IMR-90 (cell line): Measurements from ENCODE around the gene DDX50. TPM values are rescaled to one million over a fixed set of nuclear protein-coding genes. Genes with fewer than 3 reads are reported as not detected.

Experiments used
- ATAC-seq: fragments of 200-7000 bp; cut with Tn5 transposase; 2 replicates; pipeline ENCODE4 v1.9.1; 2020; ENCODE audit warnings: low read depth, mild to moderate bottlenecking, moderate library complexity
- BruUV-seq: library from RNA; stranded (reverse); fragments of 400-500 nt; replicated peaks from 2 replicates; lab custom pipeline; 2021; lab: Mats Ljungman, UMichigan
- CTCF ChIA-PET: fragments of 300-600 bp; formaldehyde crosslinking; extraction: SDS; loops from one replicate; lab custom pipeline; 2021; ENCODE audit warnings: antibody characterized with exemption; lab: Yijun Ruan, JAX
- POLR2A ChIA-PET: fragments of 300-600 bp; sonication (Branson Sonifier 250); formaldehyde crosslinking; loops from one replicate; lab custom pipeline; 2022; ENCODE audit warnings: antibody characterized with exemption; ENCODE audit not compliant: unreplicated experiment; lab: Charles Lee
- DNase-seq: peaks from one replicate; pipeline ENCODE4 v3.0.0; 2013
- H2AFZ ChIP-seq: replicated peaks from 2 replicates; pipeline ENCODE3; 2013; ENCODE audit warnings: low read length, mild to moderate bottlenecking; ENCODE audit not compliant: poor library complexity
- H2AK5ac ChIP-seq: 2 replicates; pipeline ENCODE4 v1.6.1; 2013; ENCODE audit warnings: low read depth, low read length, inconsistent platforms
- H2AK9ac ChIP-seq: replicated peaks from 2 replicates; pipeline ENCODE3; 2013; ENCODE audit warnings: mild to moderate bottlenecking, low read depth, low read length, moderate library complexity; ENCODE audit not compliant: poor library complexity
- H2BK120ac ChIP-seq: 2 replicates; pipeline ENCODE4 v1.6.1; 2013; ENCODE audit warnings: low read depth, low read length, inconsistent platforms
- H2BK15ac ChIP-seq: 3 replicates; pipeline ENCODE4 v1.6.1; 2013; ENCODE audit warnings: low read depth, low read length, inconsistent platforms
- H2BK20ac ChIP-seq: 2 replicates; pipeline ENCODE4 v1.6.1; 2013; ENCODE audit warnings: low read depth, mild to moderate bottlenecking, inconsistent platforms, low read length, moderate library complexity
- H2BK5ac ChIP-seq: 2 replicates; pipeline ENCODE4 v1.6.1; 2013; ENCODE audit warnings: mild to moderate bottlenecking, low read depth, low read length, inconsistent platforms; ENCODE audit not compliant: poor library complexity, severe bottlenecking
- H3K14ac ChIP-seq: replicated peaks from 2 replicates; pipeline ENCODE4 v1.6.1; 2013; ENCODE audit warnings: low read depth, low read length, inconsistent platforms
- H3K18ac ChIP-seq: 2 replicates; pipeline ENCODE4 v1.6.1; 2013; ENCODE audit warnings: low read depth, low read length, control low read depth
- H3K23ac ChIP-seq: 2 replicates; pipeline ENCODE4 v1.6.1; 2013; ENCODE audit warnings: low read depth, low read length, inconsistent platforms
- H3K27ac ChIP-seq: 2 replicates; pipeline ENCODE4 v1.5.1; 2013; ENCODE audit warnings: mild to moderate bottlenecking, control low read depth, low read length; ENCODE audit not compliant: insufficient read depth
- H3K27me3 ChIP-seq: 2 replicates; pipeline ENCODE4 v1.6.1; 2013; ENCODE audit warnings: low read length; ENCODE audit not compliant: control insufficient read depth, insufficient read depth
- H3K36me3 ChIP-seq: 2 replicates; pipeline ENCODE4 v1.6.1; 2013; ENCODE audit warnings: low read length, mixed read lengths; ENCODE audit not compliant: control insufficient read depth, insufficient read depth
- H3K4ac ChIP-seq: 2 replicates; pipeline ENCODE4 v1.6.1; 2013; ENCODE audit warnings: low read depth, low read length, inconsistent platforms
- H3K4me1 ChIP-seq: 2 replicates; pipeline ENCODE4 v1.6.1; 2013; ENCODE audit warnings: low read length, mixed read lengths; ENCODE audit not compliant: control insufficient read depth, insufficient read depth
- H3K4me2 ChIP-seq: 2 replicates; pipeline ENCODE4 v1.6.1; 2013; ENCODE audit warnings: low read depth, mild to moderate bottlenecking, control low read depth, low read length, moderate library complexity
- H3K4me3 ChIP-seq: 2 replicates; pipeline ENCODE4 v1.5.1; 2013; ENCODE audit warnings: low read depth, mild to moderate bottlenecking, control low read depth, low read length, moderate library complexity; ENCODE audit not compliant: insufficient read depth
- H3K56ac ChIP-seq: 2 replicates; pipeline ENCODE4 v1.6.1; 2013; ENCODE audit warnings: low read length, inconsistent platforms; ENCODE audit not compliant: insufficient read depth; ENCODE audit errors: extremely low read depth
- H3K79me1 ChIP-seq, 2 experiments: 2 replicates each; pipeline ENCODE4 v1.6.1; 2013; ENCODE audit warnings: low read length in 2 of 2, inconsistent platforms in 1 of 2, low read depth in 1 of 2
- H3K9ac ChIP-seq: 2 replicates; pipeline ENCODE4 v1.6.1; 2013; ENCODE audit warnings: low read depth, low read length, control low read depth
- H3K9me1 ChIP-seq: 2 replicates; pipeline ENCODE4 v1.6.1; 2013; ENCODE audit warnings: low read length, inconsistent platforms; ENCODE audit not compliant: insufficient read depth
- H3K9me3 ChIP-seq: 2 replicates; pipeline ENCODE4 v1.6.1; 2013; ENCODE audit warnings: low read length; ENCODE audit not compliant: control insufficient read depth, insufficient read depth
- H4K20me1 ChIP-seq: 2 replicates; pipeline ENCODE4 v1.6.1; 2013; ENCODE audit warnings: low read length, inconsistent platforms; ENCODE audit not compliant: insufficient read depth
- H4K5ac ChIP-seq: 2 replicates; pipeline ENCODE4 v1.6.1; 2013; ENCODE audit warnings: mild to moderate bottlenecking, low read depth, low read length, control low read depth
- H4K8ac ChIP-seq, 2 experiments: 2 replicates each; pipeline ENCODE4 v1.6.1; 2013; ENCODE audit warnings: low read depth in 2 of 2, low read length in 2 of 2, control low read depth in 1 of 2, inconsistent platforms in 1 of 2
- H4K91ac ChIP-seq: 2 replicates; pipeline ENCODE4 v1.6.1; 2013; ENCODE audit warnings: low read depth, low read length, inconsistent platforms; ENCODE audit not compliant: insufficient read depth
- BHLHE40 ChIP-seq: fragments of 150-350 bp; IDR thresholded peaks from 2 replicates; pipeline ENCODE4 v1.6.1; 2016; ENCODE audit warnings: mild to moderate bottlenecking, low read depth, low read length
- CEBPB ChIP-seq: IDR thresholded peaks from 2 replicates; pipeline ENCODE4 v1.6.1; 2012; ENCODE audit warnings: low read depth, low read length, improper control_type of control experiment
- CHD1 ChIP-seq: IDR thresholded peaks from 2 replicates; pipeline ENCODE4 v1.6.1; 2012; ENCODE audit warnings: low read depth, low read length, improper control_type of control experiment
- CTCF ChIP-seq: conservative IDR thresholded peaks from 2 replicates; pipeline ENCODE4 v1.5.1; 2012; ENCODE audit warnings: mild to moderate bottlenecking, low read depth, low read length, improper control_type of control experiment
- FOS ChIP-seq: fragments of 150-350 bp; IDR thresholded peaks from 2 replicates; pipeline ENCODE4 v1.6.1; 2016; ENCODE audit warnings: low read depth, low read length
- MAFK ChIP-seq: IDR thresholded peaks from 2 replicates; pipeline ENCODE4 v1.6.1; 2012; ENCODE audit warnings: low read depth, low read length, improper control_type of control experiment
- MAZ ChIP-seq: IDR thresholded peaks from 2 replicates; pipeline ENCODE4 v1.6.1; 2012; ENCODE audit warnings: low read depth, mild to moderate bottlenecking, low read length, improper control_type of control experiment, moderate library complexity, borderline replicate concordance
- MXI1 ChIP-seq: IDR thresholded peaks from 2 replicates; pipeline ENCODE4 v1.6.1; 2012; ENCODE audit warnings: low read depth, mild to moderate bottlenecking, low read length, moderate library complexity, borderline replicate concordance
- RAD21 ChIP-seq: IDR thresholded peaks from 2 replicates; pipeline ENCODE4 v1.6.1; 2012; ENCODE audit warnings: low read length, improper control_type of control experiment
- RCOR1 ChIP-seq: IDR thresholded peaks from 2 replicates; pipeline ENCODE4 v1.6.1; 2012; ENCODE audit warnings: mild to moderate bottlenecking, low read length, improper control_type of control experiment; ENCODE audit not compliant: insufficient replicate concordance
- RFX5 ChIP-seq: IDR thresholded peaks from 2 replicates; pipeline ENCODE4 v1.8.0; 2012; ENCODE audit warnings: low read depth, mild to moderate bottlenecking, low read length, moderate library complexity
- SMC3 ChIP-seq: fragments of 150-350 bp; IDR thresholded peaks from 2 replicates; pipeline ENCODE4 v1.6.1; 2016; ENCODE audit warnings: low read depth, mild to moderate bottlenecking, antibody characterized with exemption, low read length, moderate library complexity
- WGBS, 2 experiments: methylation state at CpG; one replicate each; pipeline versions ENCODE4 v1.1.5 to v1.1.7; 2013; ENCODE audit warnings: missing lambda C conversion rate in 2 of 2; ENCODE audit not compliant: insufficient read length in 1 of 2; ENCODE audit errors: extremely low coverage in 2 of 2; 5-methylcytosine and 5-hydroxymethylcytosine counted together
- dilution Hi-C: fragments of 300-500 bp; cut with HindIII; formaldehyde crosslinking; loops from one replicate; pipeline ENCODE4 v1.14.3; 2018; ENCODE audit warnings: low sequenced_read_pairs; ENCODE audit not compliant: unreplicated experiment
- in situ Hi-C: fragments of 300-500 bp; cut with MboI; formaldehyde crosslinking; loops from 3 replicates; pipeline ENCODE4 v1.14.3; 2019; ENCODE audit warnings: low sequenced_read_pairs, inconsistent platforms, mixed read lengths
- intact Hi-C: fragments of 100-400 bp; cut with micrococcal nuclease; formaldehyde crosslinking; loops from 2 replicates; pipeline ENCODE4 v1.10.0; 2022
- polyA plus RNA-seq, 3 experiments: library from polyadenylated mRNA; depleted of rRNA; stranded (reverse); fragments of >200 nt; gene quantifications; 2 replicates each; pipeline ENCODE4 v1.2.3, GENCODE V29; 2012; ENCODE audit warnings: low replicate concordance in 1 of 3
- total RNA-seq: library from RNA; depleted of rRNA; stranded (reverse); fragments of >200 nt; gene quantifications from 2 replicates; pipeline ENCODE4 v1.2.3, GENCODE V29; 2012
- TF ChIP-seq, protein P1 (sequence below): fragments of 150-350 bp; IDR thresholded peaks from 2 replicates; pipeline ENCODE4 v1.6.1; 2016; ENCODE audit warnings: low read depth, mild to moderate bottlenecking, low read length, moderate library complexity, borderline replicate concordance

DDX50 gene
- total and polyA plus RNA-seq, 2 of the 4 experiments (the other 2 are of a cell fraction): 31.1 to 55.7 TPM

DNA sequence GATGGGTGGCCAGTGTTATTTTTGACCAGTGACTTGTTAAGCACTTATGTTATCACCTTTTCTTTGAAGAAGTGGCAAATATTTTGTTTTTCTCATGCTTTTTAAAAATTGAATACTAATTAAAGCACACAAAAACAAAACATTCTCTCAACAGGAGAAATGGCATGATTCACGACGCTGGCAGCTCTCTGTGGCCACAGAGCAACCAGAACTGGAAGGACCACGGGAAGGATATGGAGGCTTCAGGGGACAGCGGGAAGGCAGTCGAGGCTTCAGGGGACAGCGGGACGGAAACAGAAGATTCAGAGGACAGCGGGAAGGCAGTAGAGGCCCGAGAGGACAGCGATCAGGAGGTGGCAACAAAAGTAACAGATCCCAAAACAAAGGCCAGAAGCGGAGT, 81.3 kb downstream of the DDX50 start:
- no peak overlapping the region for H2AK9ac ChIP-seq
- H2AFZ ChIP-seq: no peak overlapping the region
- H4K91ac ChIP-seq: no peak overlapping the region
- no peaks in the 10 kb centered on the region for H3K9me1 ChIP-seq
- BruUV-seq: no TSS peak
- H2BK5ac ChIP-seq: no peak overlapping the region
- ATAC-seq: no peak
- intact Hi-C loops: no loop called here
- no peak overlapping the region for H2BK15ac ChIP-seq
- ChIA-PET CTCF (no interaction called here), POLR2A (no interaction called here)
- H4K20me1 ChIP-seq: no peaks in the 10 kb centered on the region
- no peak overlapping the region for H2BK120ac ChIP-seq
- H3K27me3 ChIP-seq: no peaks in the 10 kb centered on the region
- H3K4me3 ChIP-seq: no peak overlapping the region
- H2BK20ac ChIP-seq: no peak overlapping the region
- no peak for DNase-seq
- no peak overlapping the region for H3K18ac ChIP-seq
- H3K56ac ChIP-seq: no peak overlapping the region
- peaks cover 6 to 8% of the 10 kb centered on the region in 2 experiments; a peak in 3 of 4 replicates for H3K79me1 ChIP-seq
- WGBS, 2 experiments: 93% methylated on average over 10 of the region's 11 CpGs; no CpG with 5 or more reads in 1 of the 2 experiments
- H2AK5ac ChIP-seq: no peak overlapping the region
- H4K5ac ChIP-seq: no peak overlapping the region
- dilution Hi-C loops: no loop called here
- no peaks in the 10 kb centered on the region for H3K9me3 ChIP-seq
- H3K27ac ChIP-seq: no peak overlapping the region
- TF ChIP-seq CEBPB (no peak), RFX5 (no peak), FOS (no peak), SMC3 (no peak), CHD1 (no peak), MAZ (no peak), CTCF (no peak), BHLHE40 (no peak), MXI1 (no peak), RCOR1 (no peak), RAD21 (no peak), MAFK (no peak)
- TF ChIP-seq, protein P1, sequence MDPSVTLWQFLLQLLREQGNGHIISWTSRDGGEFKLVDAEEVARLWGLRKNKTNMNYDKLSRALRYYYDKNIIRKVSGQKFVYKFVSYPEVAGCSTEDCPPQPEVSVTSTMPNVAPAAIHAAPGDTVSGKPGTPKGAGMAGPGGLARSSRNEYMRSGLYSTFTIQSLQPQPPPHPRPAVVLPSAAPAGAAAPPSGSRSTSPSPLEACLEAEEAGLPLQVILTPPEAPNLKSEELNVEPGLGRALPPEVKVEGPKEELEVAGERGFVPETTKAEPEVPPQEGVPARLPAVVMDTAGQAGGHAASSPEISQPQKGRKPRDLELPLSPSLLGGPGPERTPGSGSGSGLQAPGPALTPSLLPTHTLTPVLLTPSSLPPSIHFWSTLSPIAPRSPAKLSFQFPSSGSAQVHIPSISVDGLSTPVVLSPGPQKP: no peak
- no peak overlapping the region for H3K23ac ChIP-seq
- H3K4me2 ChIP-seq: no peak overlapping the region
- H3K4ac ChIP-seq: no peak overlapping the region
- no peak overlapping the region for H3K14ac ChIP-seq
- no peaks in the 10 kb centered on the region for H3K4me1 ChIP-seq
- peaks cover 19% of the 10 kb centered on the region for H3K36me3 ChIP-seq
- H3K9ac ChIP-seq: no peak overlapping the region
- in situ Hi-C loops: no loop called here
- H4K8ac ChIP-seq: no peak overlapping the region
